Stimulated activated CD4-positive, alpha-beta T cell treated with anti-CD3 and anti-CD28 coated beads, TNF-alpha, amount 100 ng/mL, for 4 hours (primary cell): Measurements from ENCODE around the gene ABCE1.

Source experiments
- DNase-seq, 3 experiments: peaks; one replicate each; pipeline ENCODE4 v3.0.0-alpha.2; 2020; ENCODE audit warnings: low read depth in 3 of 3

The ABCE1 gene

GRCh38 chr4:145176641-145177432 lies 78.7 kb downstream of the ABCE1 start:
- DNase-seq: no peak

DNA sequence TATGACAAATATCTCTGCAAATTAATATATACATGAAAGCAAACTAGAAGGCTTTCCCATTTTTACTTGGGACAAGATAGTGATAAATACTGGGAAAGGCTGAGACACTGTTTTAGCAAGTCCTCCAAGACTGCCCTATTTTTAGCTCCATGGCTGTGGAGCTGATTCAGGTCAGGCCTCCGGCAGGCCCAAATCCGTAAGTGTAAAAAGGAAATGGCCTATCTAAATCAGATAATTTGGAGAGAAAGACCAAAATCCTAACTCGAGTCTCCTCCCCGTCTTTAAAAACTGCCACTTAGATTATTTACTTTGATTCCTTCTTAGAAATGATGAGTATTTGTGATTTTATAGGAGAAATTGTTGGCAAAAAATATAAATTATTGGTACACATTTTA lies 79.4 kb downstream of the ABCE1 start:
- DNase-seq: no peak

DNA sequence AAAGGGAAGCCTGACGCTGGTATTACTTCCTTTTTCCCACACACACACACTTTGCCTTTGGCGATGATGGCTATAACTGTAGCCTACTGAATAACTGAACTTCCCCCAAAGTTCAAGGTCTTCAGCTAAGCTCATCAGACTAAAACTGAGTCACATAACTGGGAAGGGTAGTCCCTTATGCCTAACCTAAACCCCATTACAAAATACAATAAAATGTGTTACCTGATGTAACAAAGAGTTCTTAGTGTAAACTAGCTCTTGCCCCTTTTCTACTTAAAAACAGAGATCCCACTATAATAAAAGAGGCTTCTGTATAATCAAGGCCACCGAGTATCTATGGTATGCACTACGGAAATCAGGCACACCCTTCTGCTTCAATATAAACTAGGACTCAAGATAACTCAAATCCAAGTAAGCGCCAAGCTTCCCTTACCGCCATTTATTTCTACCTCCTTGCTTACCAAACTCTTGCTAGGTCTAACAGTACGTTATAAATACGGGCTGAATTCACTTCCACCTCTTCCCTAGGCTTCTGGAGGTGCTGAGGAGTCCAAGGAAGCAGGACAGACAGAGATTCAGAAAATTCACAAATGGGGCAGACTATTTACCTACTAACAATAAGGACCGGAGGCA lies 79.9 kb downstream of the ABCE1 start:
- DNase-seq: no peak

GRCh38 chr4:145178740-145179280 lies 80.7 kb downstream of the ABCE1 start:
- no peak for DNase-seq
